ENCODE measurements around the gene BRF1.

Gene BRF1

GRCh38 chr14:105240811-105241576 is 59.8 kb downstream of the BRF1 start:
- H3K27ac ChIP-seq (ENCODE audit: low read depth, low read length), result no peak overlapping the region
- no peaks in the 10 kb centered on the region for H3K27me3 ChIP-seq (ENCODE audit: control insufficient read depth, insufficient read depth, low read length)
- H3K4me1 ChIP-seq (ENCODE audit: control insufficient read depth, insufficient read depth, low read length), result no peaks in the 10 kb centered on the region
- H3K36me3 ChIP-seq (ENCODE audit: control insufficient read depth, insufficient read depth, low read length), result peaks cover 2% of the 10 kb centered on the region
- H3K9ac ChIP-seq (ENCODE audit: low read length), result no peak overlapping the region
- no peak overlapping the region for H3K4me3 ChIP-seq (ENCODE audit: low read length)

DNA sequence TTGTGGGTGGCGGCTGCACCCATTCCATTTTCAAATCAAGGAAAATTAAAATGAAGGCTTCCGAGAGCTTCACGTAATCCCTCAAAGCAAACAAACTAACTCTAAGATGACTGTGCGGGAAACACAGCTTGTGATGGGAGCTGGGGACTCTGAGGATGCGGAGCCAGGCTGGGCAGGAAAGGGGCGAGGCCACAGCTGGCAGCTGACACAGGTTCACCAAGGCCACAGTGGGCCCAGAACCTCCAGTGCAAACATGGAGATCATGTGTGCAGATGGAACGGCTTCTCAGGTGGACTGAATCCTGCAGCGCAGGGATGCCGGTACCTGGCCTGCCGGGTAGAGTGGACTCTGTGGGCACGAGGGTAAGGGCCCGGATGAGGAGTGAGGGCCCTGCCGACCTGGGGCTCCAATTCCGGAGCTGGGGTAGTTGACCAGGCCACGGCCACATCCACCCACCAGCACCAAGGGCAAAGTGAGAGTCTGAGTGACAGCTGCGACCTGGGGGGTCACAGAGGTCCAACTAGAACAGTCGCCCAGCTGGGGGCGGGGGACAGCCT is 71.6 kb downstream of the BRF1 start:
- Histone ChIP-seq H3K4me1 (ENCODE audit: control insufficient read depth, insufficient read depth, low read length) (no peaks in the 10 kb centered on the region), H3K27ac (ENCODE audit: low read depth, low read length) (no peak overlapping the region), H3K27me3 (ENCODE audit: control insufficient read depth, insufficient read depth, low read length) (no peaks in the 10 kb centered on the region), H3K9ac (ENCODE audit: low read length) (no peak overlapping the region), H3K4me3 (ENCODE audit: low read length) (no peak overlapping the region), H3K36me3 (ENCODE audit: control insufficient read depth, insufficient read depth, low read length) (peaks cover 8% of the 10 kb centered on the region)

DNA sequence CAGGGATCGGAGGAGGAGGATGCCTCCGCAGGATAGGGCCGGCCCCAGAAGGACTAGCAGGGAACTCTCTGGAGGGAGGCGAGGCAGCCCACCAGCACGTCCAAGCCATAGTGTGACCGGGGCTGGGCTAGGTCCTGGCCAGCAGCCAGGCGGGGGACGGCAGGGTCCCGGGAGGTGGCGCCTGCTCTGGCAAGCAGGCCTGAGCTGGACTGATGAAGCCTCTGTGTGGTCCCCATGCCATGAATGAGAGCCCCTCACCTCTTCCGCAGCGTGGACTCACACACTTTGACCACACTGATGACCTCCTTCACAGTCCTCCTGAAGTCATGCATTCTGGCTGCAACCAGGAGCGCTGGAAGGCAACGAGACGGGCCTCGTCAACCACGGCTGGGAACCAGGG is 72.2 kb downstream of the BRF1 start:
- H3K4me1 ChIP-seq (ENCODE audit: control insufficient read depth, insufficient read depth, low read length), result no peaks in the 10 kb centered on the region
- H3K9ac ChIP-seq (ENCODE audit: low read length), result no peak overlapping the region
- no peaks in the 10 kb centered on the region for H3K27me3 ChIP-seq (ENCODE audit: control insufficient read depth, insufficient read depth, low read length)
- H3K36me3 ChIP-seq (ENCODE audit: control insufficient read depth, insufficient read depth, low read length), result peaks cover 8% of the 10 kb centered on the region
- no peak overlapping the region for H3K4me3 ChIP-seq (ENCODE audit: low read length)
- H3K27ac ChIP-seq (ENCODE audit: low read depth, low read length), result no peak overlapping the region

DNA sequence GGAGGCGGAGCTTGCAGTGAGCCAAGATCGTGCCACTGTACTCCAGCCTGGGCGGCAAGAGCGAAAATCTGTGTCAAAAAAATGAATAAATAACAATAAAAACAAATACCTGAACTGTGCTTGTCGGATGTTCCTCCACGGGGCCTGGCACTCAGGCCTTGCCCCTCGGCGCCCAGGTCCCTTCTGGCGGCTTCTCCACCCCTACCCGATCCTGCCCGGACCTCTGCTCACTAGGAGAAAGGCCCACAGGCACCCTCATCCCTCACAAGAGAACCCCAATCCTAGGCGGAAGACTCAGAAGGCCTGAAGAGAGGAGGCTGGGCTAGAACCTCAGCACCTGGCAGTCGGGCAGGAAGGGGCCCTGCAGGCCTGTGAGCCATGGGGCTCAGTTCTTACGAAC is 73.5 kb downstream of the BRF1 start:
- H3K27me3 ChIP-seq (ENCODE audit: control insufficient read depth, insufficient read depth, low read length), result no peaks in the 10 kb centered on the region
- H3K9ac ChIP-seq (ENCODE audit: low read length), result no peak overlapping the region
- H3K36me3 ChIP-seq (ENCODE audit: control insufficient read depth, insufficient read depth, low read length), result peaks cover 8% of the 10 kb centered on the region
- no peaks in the 10 kb centered on the region for H3K4me1 ChIP-seq (ENCODE audit: control insufficient read depth, insufficient read depth, low read length)
- H3K4me3 ChIP-seq (ENCODE audit: low read length), result no peak overlapping the region
- no peak overlapping the region for H3K27ac ChIP-seq (ENCODE audit: low read depth, low read length)

GRCh38 chr14:105226198-105226597 is 74.6 kb downstream of the BRF1 start:
- H3K4me1 ChIP-seq (ENCODE audit: control insufficient read depth, insufficient read depth, low read length), result no peaks in the 10 kb centered on the region
- H3K36me3 ChIP-seq (ENCODE audit: control insufficient read depth, insufficient read depth, low read length), result peaks cover 8% of the 10 kb centered on the region
- H3K9ac ChIP-seq (ENCODE audit: low read length), result no peak overlapping the region
- no peaks in the 10 kb centered on the region for H3K27me3 ChIP-seq (ENCODE audit: control insufficient read depth, insufficient read depth, low read length)
- no peak overlapping the region for H3K4me3 ChIP-seq (ENCODE audit: low read length)
- H3K27ac ChIP-seq (ENCODE audit: low read depth, low read length), result no peak overlapping the region

- Histone ChIP-seq H3K4me3 (ENCODE audit: low read length) (no peak overlapping the region), H3K9ac (ENCODE audit: low read length) (no peak overlapping the region), H3K36me3 (ENCODE audit: control insufficient read depth, insufficient read depth, low read length) (peaks cover 11% of the 10 kb centered on the region), H3K27me3 (ENCODE audit: control insufficient read depth, insufficient read depth, low read length) (no peaks in the 10 kb centered on the region), H3K4me1 (ENCODE audit: control insufficient read depth, insufficient read depth, low read length) (peaks cover 5% of the 10 kb centered on the region), H3K27ac (ENCODE audit: low read depth, low read length) (no peak overlapping the region)
Measured at GRCh38 chr14:105224845-105225570, 75.8 kb downstream of the BRF1 start.

DNA sequence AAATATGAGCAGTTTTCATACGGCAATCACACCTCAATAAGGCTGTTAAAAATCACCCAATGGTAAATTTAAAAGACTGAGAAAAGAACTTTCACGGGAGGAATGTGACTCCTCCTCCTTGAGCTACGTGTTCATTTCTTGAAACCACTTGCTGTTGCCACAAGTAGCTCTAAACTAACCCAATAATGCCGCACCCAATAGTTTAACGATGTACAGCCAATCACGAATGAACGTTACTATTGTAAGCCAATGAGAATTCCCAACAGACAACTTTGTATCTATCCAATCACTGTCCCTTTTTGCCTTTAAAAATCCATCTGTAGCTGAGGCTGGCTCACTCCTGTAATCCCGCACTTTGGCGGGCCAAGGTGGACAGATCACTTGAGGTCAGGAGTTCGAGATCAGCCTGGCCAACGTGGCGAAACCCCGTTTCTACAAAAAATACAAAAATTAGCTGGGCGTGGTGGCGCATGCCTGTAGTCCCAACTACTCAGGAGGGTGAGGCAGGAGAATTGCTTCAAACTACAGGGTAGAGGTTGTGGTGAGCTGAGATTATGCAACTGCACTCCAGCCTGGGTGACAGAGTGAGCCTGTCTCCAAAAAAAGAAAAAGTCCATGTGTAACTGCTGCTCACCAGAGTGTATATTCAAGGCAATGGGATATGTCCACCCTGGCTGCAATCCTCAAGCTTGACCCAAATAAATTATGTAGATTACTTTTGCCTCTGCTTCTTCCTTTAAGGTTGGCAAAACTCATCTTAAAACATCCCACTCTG is 76.8 kb downstream of the BRF1 start:
- Histone ChIP-seq H3K4me1 (ENCODE audit: control insufficient read depth, insufficient read depth, low read length) (peaks cover 5% of the 10 kb centered on the region), H3K9ac (ENCODE audit: low read length) (no peak overlapping the region), H3K36me3 (ENCODE audit: control insufficient read depth, insufficient read depth, low read length) (peaks cover 11% of the 10 kb centered on the region), H3K27ac (ENCODE audit: low read depth, low read length) (no peak overlapping the region), H3K4me3 (ENCODE audit: low read length) (no peak overlapping the region), H3K27me3 (ENCODE audit: control insufficient read depth, insufficient read depth, low read length) (no peaks in the 10 kb centered on the region)

GRCh38 chr14:105223260-105223659 is 77.5 kb downstream of the BRF1 start:
- H3K36me3 ChIP-seq (ENCODE audit: control insufficient read depth, insufficient read depth, low read length), result peaks cover 17% of the 10 kb centered on the region
- no peak overlapping the region for H3K4me3 ChIP-seq (ENCODE audit: low read length)
- H3K27ac ChIP-seq (ENCODE audit: low read depth, low read length), result no peak overlapping the region
- H3K9ac ChIP-seq (ENCODE audit: low read length), result no peak overlapping the region
- H3K4me1 ChIP-seq (ENCODE audit: control insufficient read depth, insufficient read depth, low read length), result peaks cover 5% of the 10 kb centered on the region
- no peaks in the 10 kb centered on the region for H3K27me3 ChIP-seq (ENCODE audit: control insufficient read depth, insufficient read depth, low read length)

DNA sequence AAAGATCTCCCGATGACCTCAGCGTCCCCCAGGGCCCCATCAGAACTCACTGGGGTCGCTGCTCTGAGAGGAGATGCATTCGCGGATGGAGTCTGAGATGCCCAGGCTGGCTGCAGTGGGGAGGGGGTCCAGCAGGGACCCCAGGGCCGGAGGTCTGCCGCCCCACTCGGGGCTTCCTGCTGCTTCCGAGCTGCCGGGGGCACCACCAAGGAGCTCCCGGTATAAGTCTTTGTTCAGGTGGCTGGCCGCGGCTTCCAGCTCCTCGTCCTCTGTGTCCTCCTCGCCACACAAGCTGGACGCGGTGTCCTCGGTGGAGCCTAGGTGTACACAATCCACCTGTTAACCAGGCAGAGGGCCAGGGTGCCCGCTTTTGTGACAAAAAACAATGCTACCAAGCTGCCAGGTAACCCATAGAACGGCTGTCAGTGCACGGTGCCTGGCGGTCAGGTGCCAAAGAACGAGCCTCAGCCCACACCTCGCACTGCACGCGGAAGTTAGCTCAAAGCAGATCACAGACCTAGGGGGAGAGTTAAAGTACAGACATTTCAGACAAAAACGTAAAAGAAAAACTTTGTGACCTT is 79.1 kb downstream of the BRF1 start:
- H3K4me3 ChIP-seq (ENCODE audit: low read length), result no peak overlapping the region
- H3K27ac ChIP-seq (ENCODE audit: low read depth, low read length), result peak overlapping the region; percentile 89
- H3K36me3 ChIP-seq (ENCODE audit: control insufficient read depth, insufficient read depth, low read length), result peaks cover 27% of the 10 kb centered on the region
- no peak overlapping the region for H3K9ac ChIP-seq (ENCODE audit: low read length)
- no peaks in the 10 kb centered on the region for H3K27me3 ChIP-seq (ENCODE audit: control insufficient read depth, insufficient read depth, low read length)
- H3K4me1 ChIP-seq (ENCODE audit: control insufficient read depth, insufficient read depth, low read length), result peaks cover 5% of the 10 kb centered on the region

GRCh38 chr14:105220699-105221597 is 79.9 kb downstream of the BRF1 start:
- Histone ChIP-seq H3K27me3 (ENCODE audit: control insufficient read depth, insufficient read depth, low read length) (no peaks in the 10 kb centered on the region), H3K4me3 (ENCODE audit: low read length) (no peak overlapping the region), H3K4me1 (ENCODE audit: control insufficient read depth, insufficient read depth, low read length) (peaks cover 5% of the 10 kb centered on the region), H3K27ac (ENCODE audit: low read depth, low read length) (peak overlapping the region; percentile 89), H3K9ac (ENCODE audit: low read length) (no peak overlapping the region), H3K36me3 (ENCODE audit: control insufficient read depth, insufficient read depth, low read length) (peaks cover 22% of the 10 kb centered on the region)

- no peak overlapping the region for H3K4me3 ChIP-seq (ENCODE audit: low read length)
- no peak overlapping the region for H3K9ac ChIP-seq (ENCODE audit: low read length)
- no peaks in the 10 kb centered on the region for H3K27me3 ChIP-seq (ENCODE audit: control insufficient read depth, insufficient read depth, low read length)
- no peak overlapping the region for H3K27ac ChIP-seq (ENCODE audit: low read depth, low read length)
- H3K4me1 ChIP-seq (ENCODE audit: control insufficient read depth, insufficient read depth, low read length), result peaks cover 5% of the 10 kb centered on the region
- H3K36me3 ChIP-seq (ENCODE audit: control insufficient read depth, insufficient read depth, low read length), result peaks cover 20% of the 10 kb centered on the region
Measured at GRCh38 chr14:105219753-105220152, 81.0 kb downstream of the BRF1 start.
